HG02938 (cell line): ENCODE measurements around the gene PEX5.

Source experiments
- ATAC-seq: cut with Tn5 transposase; IDR thresholded peaks from one replicate; pipeline ENCODE4 v1.9.1; 2021; ENCODE audit warnings: mild to moderate bottlenecking, moderate library complexity; ENCODE audit not compliant: unreplicated experiment

Gene PEX5

DNA sequence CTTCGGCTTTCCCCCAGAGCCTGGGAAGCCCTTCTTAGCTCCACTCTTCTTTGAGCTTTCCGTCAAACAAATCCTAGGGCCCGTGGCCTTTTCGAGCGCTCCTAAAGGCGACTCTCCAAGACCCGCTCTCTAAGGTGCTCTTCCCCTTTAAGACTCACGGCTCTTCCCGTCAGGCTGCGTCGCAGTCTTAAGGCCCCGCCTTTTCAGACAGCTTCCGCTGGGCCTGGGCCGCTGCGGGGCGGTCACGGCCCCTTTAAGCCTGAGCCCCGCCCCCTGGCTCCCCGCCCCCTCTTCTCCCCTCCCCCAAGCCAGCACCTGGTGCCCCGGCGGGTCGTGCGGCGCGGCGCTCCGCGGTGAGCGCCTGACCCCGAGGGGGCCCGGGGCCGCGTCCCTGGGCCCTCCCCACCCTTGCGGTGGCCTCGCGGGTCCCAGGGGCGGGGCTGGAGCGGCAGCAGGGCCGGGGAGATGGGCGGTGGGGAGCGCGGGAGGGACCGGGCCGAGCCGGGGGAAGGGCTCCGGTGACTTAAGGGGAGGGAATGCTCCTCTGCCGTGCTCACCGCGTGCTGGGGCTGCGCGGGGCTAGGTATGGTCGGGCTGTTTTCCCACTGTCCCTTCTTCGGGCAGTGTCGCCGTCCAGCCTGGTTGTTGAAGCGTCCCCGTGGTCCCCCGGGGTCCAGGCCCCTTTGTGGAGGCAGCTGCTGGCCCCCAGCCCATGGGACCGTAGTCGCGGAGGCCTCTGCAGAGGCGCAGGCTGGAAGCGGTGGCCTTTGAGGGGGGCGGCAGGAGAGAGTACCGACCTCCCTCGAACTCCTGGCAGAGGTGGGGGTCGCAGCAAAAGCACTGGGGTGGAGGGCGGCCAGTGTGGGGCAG, at the start of gene PEX5:
PEX5 (plus strand) TSS at position 289 of the 870 bp plus-strand sequence. CDS start 692 bp downstream, outside the sequence.
- peak; percentile 87 for ATAC-seq

DNA sequence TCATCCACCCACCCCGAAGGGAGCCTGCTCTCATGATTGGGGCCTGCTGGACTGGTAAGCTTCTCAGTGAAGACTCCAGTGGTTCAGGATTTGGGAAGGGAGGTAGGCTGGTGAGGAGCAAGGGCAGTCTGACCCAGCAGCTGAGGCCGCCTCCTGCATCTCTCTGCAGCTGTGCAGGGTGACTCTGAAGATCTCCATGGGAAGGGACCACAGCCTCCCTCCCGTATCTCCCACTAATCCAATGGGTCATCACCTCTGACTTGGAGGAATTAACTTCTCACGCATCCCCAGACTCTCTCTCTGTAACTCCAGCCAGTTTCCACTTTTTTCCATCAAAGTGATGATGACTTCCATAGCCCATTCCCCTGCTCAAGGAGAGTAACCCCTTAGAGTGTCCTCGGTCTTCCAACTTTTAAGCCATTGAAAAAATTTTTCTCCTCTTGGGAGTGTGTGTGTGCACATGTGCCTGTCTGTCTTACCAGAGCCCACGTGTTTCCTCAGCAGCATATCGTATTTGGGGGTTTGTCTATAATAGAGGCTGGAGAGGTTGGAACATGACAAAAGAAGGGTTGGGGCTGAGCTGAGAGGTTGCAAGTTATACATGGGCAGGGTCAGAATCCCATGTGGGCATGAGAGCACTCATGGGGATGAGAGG, 48.0 kb upstream of the PEX5 start:
- ATAC-seq = no peak

DNA sequence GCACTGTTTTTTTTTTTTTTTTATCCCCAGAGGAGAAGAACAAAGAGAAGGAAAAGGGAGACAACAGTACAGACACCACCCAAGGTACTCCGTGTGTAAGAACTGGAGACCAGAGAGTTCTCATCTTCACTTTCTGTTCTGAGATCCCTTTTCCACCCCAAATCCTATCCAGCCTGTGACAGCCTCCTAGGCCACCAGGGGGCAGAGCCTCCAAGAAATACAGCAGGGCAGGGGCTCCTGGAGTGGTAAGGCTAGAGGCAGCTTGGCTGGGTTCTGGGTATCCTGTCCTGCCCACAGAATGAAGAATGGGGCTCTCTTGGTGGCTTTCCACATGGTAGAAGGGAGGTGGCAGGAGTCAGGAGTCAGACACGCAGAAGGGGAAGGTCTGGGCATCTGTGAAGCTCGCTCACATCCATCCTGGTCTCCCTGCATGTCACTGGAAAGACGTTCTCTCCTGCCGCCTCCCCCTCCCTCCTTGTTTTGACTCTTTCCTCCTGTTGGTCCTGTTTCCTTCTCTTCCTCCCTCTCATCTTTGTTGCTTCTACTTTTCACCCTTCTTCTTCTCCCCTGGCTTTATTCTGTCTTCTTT, 47.3 kb upstream of the PEX5 start:
- no peak for ATAC-seq

DNA sequence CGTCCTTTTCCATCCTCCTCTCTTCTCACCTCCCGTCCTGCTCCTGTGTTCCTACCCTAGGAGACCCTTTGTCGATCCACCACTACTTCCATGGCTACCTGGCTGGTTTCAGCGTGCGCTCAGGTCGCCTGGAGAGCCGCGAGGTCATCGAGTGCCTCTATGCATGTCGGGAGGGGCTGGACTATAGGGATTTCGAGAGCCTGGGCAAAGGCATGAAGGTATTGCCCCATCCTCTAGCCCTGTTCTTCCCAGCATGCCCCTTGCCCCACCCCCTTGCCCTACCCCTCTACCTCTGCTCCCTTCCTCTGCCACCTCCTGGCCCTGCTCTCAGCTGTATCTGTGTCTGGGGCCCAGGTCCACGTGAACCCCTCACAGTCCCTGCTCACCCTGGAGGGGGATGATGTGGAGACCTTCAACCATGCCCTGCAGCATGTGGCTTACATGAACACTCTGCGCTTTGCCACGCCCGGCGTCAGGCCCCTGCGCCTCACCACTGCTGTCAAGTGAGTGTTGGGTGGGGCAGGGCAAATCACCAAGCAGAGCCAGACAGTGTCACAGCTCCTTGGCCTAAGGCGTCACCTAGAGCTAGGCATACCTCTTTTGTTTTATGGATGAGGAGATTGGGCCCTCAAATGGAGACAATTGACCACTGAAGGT, 46.5 kb upstream of the PEX5 start:
- no peak for ATAC-seq

DNA sequence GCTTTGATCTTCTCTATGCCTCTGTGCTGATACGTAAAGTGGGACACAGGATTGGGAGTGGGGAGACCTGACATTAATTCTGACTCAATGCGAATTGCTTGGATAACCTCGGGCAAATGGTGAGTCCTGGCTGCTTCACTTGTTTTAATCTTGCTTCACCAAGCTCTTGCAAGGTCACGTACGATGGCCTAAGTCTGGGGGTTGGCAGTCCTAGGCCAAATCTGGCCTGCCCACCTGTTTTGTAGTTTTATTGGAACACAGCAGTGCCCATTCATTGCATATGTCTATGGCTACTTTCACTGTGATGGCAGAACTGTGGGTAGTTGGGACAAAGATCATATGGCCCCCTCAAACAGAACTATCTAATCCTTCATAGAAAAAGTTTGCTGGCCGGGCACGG, 45.9 kb upstream of the PEX5 start:
- no peak for ATAC-seq

DNA sequence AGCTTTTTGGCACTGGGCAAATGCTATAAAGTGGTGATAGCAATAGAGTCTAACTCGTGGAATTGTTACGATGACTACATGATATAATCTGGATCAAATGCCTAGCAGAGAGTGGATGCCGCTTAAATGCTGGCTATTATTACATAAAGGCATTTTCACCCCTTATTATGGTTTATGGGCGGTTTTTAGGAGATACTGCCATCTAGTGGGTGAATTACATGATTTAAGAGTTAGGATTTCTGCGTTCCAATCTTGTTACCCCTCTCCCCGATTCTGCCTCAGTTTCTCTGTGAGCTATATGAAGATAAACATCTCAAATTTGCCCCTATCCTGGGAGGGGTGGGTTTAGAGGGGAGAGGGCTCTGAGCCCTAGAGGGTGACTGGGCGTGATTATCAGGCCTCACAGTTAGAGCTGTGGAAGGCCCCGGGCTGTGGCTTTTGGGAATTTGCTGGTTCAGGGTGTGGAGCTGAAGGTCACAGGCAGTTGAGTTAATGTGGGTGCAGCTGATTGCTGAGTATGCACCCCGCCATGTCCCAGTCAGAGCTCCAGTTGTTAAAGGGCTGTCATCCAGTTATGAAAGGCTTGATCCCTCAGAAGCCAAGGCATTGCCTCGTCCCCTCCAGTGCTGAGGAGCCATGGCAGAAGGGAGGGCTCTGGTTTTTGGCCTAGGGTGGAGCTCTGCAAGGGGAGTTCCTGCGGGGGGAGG, 44.9 kb upstream of the PEX5 start:
- ATAC-seq = no peak

DNA sequence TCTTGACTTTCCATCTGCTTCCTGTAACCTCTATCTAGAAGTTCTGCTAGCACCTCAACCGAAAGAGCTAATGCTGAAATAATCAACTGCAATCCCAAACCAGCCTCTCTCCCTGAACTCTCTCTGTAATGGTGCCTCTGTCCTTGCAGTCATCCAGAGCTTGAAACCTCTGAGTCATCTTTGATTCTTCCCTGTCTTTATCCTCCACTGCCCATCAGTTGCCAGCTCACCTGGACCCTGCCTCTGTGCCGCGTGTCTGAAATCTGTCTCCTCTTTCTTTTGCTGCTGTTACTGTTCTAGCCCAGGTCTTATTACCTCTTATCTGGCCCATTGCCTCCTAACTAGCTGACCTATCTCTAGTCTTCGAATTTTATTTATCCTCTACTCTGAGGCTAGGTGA, 43.8 kb upstream of the PEX5 start:
- ATAC-seq = no peak

DNA sequence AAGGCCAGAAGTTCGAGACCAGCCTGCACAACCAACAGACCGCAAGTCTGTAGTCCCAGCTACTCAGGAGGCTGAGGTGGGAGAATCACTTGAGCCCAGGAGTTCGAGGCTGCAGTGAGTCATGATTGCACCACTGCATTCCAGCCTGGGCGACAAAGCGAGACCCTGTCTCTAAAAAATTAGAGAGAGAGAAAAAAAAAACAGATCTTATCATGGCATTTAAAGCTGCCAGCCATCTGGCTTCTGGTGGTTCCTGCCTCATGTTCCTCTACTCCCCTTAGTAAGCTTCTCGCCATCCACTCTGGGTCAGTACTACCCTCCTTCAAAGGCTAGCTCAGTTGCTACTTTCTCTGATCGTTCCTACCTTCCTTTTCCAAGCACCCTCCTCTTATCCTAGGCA, 43.3 kb upstream of the PEX5 start:
- ATAC-seq = no peak

DNA sequence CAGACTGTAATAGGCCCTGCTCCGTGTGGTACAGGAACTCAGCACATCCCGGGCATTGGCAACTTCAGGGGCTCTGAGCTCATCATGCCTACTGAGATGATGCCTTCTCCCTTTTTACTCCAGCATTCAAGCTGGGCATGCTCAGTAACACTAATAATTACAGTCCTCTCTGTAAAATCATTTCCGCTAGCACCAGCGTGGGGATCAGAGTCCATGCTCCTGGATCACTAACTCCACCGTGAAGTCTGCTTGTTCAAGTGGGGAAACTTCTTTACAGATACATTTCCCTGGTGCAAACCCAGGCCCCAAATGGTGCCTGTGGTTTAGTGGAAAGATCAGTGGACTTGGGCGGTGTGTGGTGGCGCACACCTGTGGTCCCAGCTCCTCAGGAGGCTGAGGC, 42.6 kb upstream of the PEX5 start:
- ATAC-seq = no peak

DNA sequence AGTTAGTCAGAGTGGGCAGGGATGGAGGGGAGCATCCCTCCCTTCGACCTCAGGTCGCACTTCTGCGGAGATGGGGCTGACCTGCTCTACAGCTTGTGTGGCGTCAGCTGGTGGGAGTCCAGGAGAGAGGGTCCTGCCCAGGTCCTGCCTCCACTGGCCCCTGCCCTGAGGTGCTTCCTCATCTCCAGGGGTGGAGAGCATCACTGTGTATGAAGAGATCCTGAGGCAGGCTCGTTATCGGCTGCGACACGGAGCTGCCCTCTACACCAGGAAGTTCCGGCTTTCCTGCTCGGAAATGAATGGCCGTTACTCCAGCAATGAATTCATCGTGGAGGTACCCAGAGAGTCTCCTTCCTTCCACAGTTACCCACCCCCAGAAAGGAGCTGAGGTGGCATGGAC, 39.1 kb upstream of the PEX5 start:
- no peak for ATAC-seq

DNA sequence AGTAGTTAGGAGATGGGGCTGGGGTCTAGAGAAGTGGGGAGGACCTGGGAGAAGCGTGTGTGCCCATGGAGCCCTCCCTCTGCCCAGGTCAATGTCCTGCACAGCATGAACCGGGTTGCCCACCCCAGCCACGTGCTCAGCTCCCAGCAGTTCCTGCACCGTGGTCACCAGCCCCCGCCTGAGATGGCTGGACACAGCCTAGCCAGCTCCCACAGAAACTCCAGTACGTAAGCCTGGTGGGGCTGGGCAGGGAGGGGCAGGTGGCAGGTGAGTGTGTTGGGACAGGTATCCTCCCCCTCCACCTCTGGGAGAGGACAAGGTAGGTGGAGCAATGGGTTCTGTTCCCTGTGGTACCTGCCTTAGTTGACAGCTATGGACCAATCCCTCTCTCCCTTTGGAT, 38.6 kb upstream of the PEX5 start:
- no peak for ATAC-seq

DNA sequence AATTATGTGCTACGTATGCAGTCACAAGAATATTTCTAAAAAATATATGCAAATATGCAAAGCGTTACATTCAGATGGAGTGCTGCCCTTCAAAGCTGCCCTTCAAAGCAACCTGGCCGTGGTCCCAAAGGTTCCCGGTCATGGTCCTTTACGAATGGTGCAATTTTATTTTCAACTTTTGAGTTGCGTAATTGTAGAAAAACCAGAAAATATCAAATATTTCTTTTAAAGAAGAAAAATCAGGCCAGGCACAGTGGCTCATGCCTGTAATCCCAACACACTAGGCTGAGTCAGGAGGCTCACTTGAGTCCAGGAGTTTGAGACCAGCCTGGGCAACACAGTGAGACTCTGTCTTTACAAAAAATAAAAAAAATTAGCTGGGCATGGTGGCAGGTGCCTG, 38.0 kb upstream of the PEX5 start:
- ATAC-seq = no peak

DNA sequence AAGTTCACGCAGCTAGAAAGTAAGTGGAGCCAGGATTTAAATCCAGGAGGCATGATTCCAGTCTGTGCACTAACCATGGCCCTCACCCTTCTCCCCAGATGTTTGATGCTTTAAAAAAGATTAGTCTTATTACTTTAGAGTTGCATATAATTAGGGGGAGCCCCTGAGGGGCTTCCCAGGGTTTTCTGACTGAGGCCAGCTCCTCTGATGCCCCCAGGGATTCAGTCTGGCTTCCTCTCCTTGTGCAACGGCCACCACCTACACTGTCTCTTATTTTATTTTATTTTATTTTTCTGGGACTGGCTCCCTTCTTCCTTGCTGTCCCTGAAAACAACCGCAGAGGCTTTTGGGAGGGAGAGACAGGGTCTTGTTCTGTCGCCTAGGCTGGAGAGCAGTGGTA, 36.7 kb upstream of the PEX5 start:
- no peak for ATAC-seq

DNA sequence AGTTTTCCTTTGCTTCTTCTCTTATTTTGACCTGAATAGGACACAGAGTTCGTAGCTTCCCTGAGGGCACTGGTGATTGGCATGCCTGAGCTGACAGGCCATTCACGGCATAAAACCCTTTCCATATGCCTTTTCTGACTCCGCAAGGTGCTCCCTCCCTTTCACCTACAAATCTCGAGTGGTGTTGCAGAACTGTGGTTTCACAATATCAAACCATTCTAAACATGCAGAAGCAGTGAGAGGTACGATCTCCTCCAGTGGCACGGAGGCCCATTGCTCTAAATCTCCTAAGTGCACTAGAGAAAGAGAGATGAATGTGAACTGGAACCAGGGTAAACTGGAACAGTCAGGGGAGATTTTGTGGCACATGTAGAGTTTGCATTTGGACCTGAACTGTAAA, 35.4 kb upstream of the PEX5 start:
- no peak for ATAC-seq

DNA sequence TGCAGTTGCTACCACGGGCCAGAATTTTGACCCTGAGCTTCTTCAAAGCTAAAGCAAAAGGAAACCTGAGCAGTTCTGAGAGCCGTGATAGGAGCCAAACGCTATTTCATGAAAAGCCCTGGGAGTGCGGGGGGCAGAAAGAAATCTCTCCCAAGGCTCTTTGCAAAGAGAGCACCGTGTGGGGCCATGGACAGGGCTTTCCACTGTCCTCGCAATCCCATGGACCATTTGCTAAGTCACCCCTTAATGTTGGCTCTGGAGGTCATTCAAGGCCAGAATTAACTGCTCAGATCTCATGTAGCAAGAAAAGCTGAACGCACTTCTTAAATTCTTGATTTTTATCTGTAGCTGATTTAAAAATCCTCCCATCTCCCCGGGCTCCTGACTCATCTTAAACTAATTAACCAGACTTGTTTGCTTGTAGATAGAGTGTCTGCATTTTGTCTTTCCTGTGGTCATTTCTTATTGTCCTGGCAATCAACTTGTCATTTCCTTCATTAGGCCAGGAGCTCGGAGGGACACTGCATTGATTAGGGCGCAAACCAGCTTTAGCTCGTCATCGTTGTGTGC, 34.5 kb upstream of the PEX5 start:
- no peak for ATAC-seq

DNA sequence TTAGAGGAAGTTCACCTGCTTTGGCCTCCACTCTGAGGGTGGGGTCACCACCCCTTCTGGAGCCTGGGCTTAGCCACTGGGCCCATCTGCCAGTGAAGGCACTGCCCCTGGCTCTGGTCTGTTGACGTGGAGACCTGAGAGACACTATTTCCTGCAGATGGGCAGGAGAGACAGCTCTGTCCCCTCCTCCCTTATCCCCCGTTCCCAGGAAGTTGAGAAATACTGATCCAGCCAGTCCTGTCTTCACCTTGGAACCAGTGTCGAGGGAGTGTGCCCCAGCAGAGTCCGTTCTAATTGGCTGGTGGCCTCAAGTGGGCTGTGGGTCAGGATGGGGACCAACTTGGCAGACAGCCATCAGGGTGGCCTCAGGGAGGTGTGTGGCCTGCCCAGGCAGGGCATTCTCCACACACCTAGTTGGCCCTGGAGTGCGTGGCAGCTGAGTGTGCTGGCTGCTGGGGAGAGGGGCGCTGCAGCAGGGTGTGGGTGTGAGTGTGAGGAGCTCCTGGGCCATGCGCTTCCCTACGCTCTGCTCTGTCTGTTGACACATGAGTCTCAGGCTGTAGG, 33.9 kb upstream of the PEX5 start:
- ATAC-seq = no peak

DNA sequence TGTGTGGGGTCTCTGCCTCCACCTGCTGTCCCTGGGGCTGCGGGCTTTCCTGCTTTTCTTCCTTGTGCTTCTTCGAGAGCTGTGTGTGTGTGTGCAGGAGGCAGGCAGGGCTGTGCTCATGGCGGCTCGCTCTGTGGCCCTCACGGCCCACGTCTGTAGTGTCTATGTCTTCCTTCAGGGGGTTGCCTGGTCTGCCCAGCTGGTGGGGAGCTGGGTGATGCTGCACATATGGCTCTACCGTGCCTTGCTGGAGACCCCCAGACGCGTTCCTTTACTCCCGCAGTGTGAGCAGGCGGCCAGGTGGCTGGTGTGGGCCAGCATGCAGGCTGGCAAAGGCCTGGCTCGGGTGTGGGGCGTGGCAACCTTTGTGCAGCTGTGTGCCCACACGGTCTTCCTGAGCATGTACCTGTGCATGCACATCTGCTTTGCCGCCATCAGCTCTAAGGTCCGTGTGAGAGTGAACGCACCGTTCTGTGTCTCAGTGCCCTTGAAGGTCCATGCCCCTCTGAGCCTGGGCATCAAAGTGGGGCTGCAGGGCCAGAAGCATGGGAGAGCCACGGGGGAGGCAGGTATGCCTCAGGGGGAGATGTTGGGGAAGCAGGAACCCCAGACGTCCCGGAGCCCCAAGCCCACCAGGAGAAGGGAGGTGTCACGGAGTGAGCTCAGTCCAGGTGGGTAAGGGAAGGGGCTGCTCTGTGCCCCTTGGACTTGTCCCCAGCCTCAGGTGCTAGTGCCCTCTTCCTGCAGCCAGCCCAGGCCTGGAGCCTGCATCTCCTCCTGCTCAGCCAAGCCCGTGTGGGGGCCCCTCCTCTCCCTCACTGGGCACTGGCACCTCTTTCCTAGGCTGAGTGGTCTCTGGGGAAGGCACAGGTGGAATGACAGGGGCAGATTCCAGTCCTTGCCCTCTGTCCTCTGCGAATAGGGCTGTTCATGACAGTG, 33.0 kb upstream of the PEX5 start:
- no peak for ATAC-seq

DNA sequence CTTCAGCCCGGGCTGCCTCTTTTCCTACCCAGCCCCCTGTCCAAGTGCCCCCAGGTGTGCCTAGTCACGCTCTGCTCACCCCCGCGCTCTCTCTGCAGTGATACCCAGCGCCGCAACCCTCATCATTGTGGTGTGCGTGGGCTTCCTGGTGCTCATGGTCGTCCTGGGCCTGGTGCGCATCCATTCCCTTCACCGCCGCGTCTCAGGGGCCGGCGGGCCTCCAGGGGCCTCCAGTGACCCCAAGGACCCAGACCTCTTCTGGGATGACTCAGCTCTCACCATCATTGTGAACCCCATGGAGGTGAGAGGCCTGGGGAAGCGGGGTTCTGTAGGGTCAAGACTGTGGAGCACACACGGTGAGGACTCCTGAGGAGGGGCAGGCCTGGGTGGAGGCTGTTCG, 32.1 kb upstream of the PEX5 start:
- no peak for ATAC-seq
